HG03095 (cell line): ENCODE data around the gene HDAC5.
"Not testable (repeated sequence)": the region's sequence is repeated elsewhere in the genome, so short reads cannot be mapped to it uniquely, and the experiment has no call there.

ENCODE experiments used
- ATAC-seq: cut with Tn5 transposase; IDR thresholded peaks from one replicate; pipeline ENCODE4 v1.9.1; 2021; ENCODE audit warnings: moderate library complexity; ENCODE audit not compliant: unreplicated experiment

HDAC5 gene

GRCh38 chr17:44112284-44113280, 10.9 kb downstream of the HDAC5 start:
- no peak for ATAC-seq

DNA sequence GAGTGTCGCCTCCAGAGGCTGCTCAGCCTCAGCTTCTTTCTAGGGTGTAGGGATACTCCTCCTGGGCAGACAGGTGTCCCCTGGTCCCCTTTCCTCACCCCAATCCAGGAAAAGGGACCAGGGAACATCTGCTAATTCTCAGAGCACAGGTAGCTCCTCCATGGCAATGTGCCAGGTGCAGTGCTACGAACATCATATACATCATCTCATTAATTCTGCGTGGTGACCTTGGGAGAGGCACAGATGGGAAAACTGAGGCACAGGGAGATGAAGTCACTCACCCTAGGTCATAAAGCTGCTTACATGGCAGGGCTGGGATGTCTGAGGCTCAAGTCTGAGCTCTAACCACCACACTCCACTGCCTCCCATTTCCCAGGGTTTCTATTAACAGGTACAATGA, 11.7 kb downstream of the HDAC5 start:
- no peak for ATAC-seq

DNA sequence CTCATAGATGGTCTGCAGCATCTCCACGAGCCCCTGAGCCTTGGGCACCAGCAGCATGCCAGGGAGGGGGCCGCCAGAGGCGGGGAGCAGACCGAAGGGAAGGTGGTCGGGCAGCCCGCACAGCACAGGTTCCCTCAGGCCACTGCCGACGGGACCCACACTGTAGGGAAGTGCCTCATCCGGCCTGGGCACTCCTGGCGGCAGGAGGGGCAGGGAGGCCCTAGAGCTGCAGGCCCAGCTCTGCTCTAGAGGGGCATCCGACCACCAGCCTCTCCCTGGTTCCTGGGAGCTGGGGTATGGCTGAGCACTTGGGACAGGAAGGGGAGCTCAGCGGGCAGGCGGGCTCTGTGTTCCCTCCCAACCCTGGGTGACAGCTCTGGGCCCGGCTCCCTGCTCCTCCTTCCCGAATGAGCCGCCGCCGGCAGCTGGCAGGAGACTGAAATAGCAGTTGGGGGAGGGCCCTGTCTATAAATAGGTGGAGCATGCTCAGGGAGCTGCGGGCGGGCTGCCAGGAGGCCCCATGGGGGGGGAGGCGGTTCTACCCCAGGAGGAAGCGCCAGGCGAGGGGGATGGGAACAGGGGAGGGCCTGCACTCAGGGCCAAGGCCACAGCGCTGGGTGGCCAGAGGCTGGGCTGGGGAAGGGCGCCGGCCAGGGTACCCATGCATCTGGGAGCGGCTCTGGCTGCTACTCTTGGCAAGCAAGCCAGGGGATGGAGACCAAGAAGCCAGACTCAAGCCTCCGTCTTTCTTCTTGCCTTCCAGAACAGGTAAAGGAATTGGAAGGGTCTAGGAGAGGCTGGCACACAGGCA, 12.4 kb downstream of the HDAC5 start:
- no peak for ATAC-seq

DNA sequence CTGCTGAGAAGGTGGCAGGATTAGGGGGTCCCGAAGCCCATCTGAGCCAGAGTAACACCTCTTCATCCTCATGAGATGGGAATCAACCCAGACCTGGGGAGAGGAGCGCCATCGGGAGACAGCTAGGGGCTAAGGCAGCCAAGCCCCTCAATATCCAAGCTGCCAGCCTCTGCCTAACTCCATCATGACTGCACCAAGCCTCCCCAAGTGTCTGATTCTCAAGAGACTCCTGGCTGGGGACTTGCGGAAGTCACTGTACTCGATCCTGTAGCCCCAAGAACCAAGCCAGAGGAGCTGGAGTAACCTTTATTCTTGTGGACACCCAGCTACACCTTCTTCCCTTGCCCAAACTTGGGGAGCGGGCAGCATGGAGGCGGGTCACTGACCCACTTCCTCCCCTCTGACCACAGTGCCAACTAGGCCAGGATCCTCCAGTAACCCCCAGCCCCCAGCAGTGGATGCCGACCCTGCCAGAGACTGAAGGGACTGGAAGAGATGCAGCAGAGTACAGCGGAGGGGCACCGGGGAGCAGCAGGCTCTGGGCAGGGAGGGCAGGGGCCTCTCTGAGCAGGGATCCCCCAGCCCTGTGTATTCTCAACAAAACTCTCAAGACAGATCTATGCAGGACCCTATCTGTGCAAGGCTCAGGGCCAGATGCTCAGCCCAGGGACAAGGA, 13.3 kb downstream of the HDAC5 start:
- no peak for ATAC-seq

- ATAC-seq, result no peak
These were observed 14.2 kb downstream of the HDAC5 start for GRCh38 chr17:44109312-44109630.

GRCh38 chr17:44108440-44109311, 14.8 kb downstream of the HDAC5 start:
- ATAC-seq, result no peak

GRCh38 chr17:44106801-44107200, 16.6 kb downstream of the HDAC5 start:
- ATAC-seq, result no peak

GRCh38 chr17:44105941-44106340, 17.5 kb downstream of the HDAC5 start:
- no peak for ATAC-seq

GRCh38 chr17:44105483-44105882, 18.0 kb downstream of the HDAC5 start:
- ATAC-seq, result no peak

DNA sequence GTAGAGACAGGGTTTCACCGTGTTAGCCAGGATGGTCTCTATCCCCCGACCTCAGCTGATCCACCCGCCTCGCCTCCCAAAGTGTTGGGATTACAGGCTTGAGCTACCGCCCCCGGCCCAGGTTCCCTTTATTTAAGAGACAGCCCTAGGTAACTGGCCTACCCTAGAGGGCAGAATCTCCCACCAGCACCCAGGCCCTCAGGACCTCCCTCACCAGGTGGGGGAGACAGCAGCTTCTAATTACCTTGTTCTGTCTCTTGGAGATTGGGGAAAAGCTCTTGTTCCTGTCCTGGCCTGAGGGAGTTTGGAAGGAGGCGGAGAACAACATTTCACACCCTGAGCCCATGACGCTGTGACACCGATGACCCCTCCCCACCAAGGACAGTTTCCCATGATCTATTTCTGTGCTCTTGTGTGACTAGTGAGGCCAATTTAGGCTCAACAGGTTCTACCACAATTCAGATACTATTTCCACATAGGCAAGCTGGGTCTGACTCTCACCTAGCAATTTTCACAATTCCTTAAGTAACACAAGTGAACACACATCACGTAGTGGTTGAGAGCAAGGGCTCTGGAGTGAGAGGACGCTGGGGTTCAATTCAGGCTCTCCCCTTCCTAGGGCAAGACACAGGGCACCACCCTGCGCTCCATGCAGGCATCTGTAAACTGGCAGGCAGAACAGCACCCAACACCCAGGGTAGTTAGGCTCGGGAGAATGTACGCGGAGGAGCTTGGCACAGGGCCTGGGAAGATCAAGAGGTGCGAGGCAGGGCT, 20.4 kb downstream of the HDAC5 start:
- no peak for ATAC-seq

- ATAC-seq, result not testable (repeated sequence)
These were observed 21.6 kb downstream of the HDAC5 start for GRCh38 chr17:44101858-44102257.

DNA sequence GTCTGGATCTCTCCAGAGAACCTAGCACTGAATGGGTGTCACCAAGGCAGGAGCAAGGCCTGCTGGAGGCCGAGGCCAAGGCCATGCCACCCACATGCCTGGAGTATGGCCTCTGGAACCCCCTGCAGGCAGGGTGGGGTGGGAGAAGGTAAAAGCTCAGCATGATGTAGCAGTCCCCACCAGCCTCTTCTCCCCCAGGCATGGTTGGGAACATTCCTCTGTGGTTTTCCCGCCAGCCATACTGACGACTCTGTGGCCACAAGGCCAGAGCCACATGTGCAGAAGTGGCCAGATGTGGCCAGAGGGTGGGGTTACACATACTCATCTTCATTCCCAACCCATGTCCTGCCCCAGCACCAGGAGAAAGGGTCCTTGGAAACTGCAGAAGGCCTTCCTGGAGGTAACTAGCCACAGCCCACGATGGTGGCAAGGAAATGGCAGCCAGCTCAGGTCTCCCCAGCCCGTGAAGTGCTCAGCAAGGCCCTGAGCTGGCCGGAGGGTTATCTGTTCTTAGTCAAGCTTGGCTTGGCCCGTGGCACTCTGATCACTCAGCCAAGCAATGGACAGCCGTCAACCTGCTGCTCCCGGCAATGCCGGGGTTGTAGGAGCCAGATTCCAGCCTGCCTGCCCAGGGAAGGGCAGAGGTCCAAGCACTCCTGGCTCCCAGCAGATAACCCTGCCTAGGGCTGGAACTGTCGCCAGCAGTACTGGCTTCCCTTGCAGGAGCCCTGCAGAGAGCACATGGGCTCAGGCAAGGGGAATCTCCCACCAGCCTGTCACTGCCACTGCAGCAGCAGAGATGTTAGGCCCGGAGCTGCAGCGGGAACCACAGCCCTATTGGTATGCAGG, 26.1 kb downstream of the HDAC5 start:
- no peak for ATAC-seq

- no peak for ATAC-seq
These were observed 27.6 kb downstream of the HDAC5 start for GRCh38 chr17:44095647-44096496.

DNA sequence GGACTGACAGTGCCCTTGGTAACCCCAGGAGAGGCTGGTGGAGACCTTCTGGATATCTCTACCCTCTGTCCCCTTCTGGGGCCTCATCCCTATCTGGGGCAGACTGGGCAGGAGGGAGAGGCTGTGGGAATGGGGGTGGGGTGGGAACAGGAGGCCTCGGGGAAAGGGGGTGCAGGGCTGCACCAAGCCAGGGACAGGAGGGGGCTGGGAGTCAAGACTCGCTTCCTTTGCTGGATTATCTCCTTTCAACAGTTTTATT, 28.1 kb downstream of the HDAC5 start:
- no peak for ATAC-seq

GRCh38 chr17:44094701-44095387, 28.6 kb downstream of the HDAC5 start:
- ATAC-seq, result no peak

- ATAC-seq, result no peak
These were observed 30.1 kb downstream of the HDAC5 start for GRCh38 chr17:44093231-44093900.

GRCh38 chr17:44092051-44092450, 31.4 kb downstream of the HDAC5 start:
- no peak for ATAC-seq
